ENCODE data around the gene SPOPL.
A peak's percentile ranks its signal among the peaks of the same experiment; 100 is the strongest.
"Not testable (repeated sequence)": the region's sequence is repeated elsewhere in the genome, so short reads cannot be mapped to it uniquely, and the experiment has no call there.

SPOPL gene

DNA sequence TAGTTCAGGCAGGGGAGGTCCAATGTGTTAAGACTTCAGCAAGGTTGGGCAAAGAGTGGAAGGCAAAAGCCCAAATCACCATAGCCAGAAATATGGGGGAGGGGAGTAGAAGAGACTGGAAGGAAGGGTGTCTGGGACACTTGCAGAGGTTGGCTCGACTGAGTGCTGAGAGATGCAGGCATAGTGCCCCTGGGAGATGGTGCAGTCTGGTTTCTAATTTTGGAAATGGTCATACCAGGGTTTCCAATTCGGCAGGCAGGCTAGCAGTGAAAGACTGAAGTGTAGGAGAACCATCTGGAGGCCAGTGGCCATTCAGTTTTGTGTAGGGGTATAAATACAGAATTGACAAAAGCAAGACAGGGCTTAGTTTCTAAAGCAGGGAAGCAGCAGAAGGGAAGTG is 6.2 kb upstream of the SPOPL start:
- DNase-seq = no peak

- DNase-seq = no peak
These were observed 5.4 kb upstream of the SPOPL start for GRCh38 chr2:138496096-138496651.

DNA sequence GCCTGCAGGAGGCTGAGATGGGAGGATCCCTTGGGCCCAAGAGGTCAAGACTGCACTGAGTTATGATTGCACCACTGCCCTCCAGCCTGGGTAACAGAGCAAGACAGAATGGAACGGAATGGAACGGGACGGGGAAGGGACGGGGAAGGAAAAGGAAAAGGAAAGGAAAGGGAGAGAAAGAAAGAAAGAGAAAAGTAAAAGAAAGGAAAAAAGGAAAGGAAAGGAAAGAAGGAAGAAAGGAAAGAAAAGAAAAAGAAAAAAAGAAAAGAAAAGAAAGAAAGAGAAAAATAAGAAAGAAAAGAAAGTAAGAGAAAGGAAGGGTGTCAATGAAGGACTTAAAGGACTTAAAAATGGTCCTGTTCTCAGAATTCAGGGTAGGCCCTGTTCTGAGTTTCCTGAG is 4.3 kb upstream of the SPOPL start:
- DNase-seq = no peak

- peak; percentile 54 for DNase-seq
These were observed 1.9 kb upstream of the SPOPL start for GRCh38 chr2:138499684-138500083.

GRCh38 chr2:138500592-138501424 is 762 bp upstream of the SPOPL start:
- DNase-seq = peak; percentile 16

DNA sequence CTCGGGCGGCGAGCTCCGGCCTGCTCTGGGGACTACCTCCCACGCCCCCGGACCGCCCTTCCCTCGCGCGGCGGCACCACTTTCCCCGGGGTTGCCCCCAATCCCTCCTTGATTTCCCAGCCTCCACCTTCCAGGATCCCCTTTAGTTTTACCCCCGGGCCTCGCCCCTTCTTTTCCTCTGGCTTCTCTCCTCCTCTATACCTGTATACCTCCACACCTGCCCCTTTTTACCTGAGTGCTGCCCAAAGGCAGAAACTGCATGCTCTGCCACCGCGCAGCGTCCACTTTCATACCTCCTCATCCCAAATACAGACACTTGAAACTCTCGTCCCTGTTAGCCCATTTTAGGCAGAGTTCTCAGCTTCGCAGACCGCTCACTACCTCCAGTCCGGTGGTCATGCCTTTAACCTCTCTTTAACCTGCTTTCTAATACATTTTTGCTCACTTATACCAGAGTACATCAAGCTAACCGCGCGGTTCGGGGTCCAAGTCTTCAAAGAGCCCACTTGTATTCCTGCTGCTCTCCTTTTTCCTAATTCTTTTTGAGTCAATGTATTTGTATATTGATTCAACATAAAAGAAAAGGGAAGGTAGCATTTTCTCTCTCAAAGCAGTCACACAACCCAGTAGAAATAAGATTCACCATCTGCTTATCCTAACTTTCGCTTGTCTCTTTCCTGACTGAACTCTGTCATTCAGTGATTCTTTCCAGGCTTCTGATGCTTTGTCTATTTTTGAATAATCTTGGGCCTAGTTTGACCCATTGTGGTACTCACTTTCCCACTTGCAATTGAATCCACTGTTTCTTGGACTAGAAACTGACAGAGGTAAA is 901 bp downstream of the SPOPL start:
- DNase-seq = no peak

GRCh38 chr2:138503087-138503442 is 1.5 kb downstream of the SPOPL start:
- DNase-seq = peak; percentile 75

GRCh38 chr2:138503652-138504051 is 2.1 kb downstream of the SPOPL start:
- DNase-seq = no peak

DNA sequence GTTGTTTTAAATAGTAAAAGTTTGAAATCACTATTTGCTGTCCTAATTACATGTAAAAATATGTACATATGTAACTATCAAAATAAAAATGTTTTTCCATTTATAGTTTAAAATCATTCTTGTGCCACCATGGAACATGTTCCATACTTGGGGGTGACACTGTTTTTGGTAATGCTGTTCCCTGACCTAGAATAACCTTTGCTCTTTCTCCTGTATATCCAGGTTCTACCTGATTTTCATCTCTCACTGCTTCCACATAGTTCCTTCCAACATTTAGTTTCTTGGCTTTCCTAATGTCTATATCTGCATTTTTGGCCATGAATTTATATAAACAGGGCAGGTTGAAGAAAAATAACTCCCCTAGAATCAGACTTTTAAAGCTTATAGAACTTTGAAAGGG is 2.5 kb downstream of the SPOPL start:
- DNase-seq = no peak

DNA sequence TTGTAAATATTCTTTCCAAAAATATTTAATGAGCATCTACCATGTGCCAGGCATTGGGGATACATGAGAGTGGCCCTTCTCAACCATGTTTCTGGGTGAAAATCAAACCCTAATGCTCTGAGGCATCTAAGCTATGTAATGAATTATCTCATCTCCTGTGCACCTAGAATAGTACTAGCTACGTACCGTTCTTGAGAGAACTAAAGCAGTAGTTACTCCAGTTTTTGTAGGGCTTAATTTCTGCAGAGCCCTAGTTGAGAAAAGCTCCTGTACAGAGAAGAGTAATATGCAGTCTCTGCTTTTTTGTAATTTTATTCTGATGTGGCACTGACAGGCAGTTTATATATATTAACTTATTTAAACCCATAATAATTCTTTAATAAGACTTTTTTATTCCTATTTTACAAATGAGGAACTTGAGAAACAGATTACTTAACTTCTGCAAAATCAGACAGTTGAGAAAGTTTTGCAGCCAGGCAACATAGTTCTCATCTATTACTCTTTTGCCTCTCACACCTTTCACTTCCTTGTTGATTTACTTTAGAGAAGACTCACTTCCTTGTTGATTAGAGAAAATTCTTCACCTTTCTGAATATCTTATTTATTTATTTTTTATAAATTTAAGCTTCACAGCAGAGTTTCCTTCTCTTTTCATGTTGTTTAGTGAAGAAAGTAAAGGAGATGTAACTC is 3.1 kb downstream of the SPOPL start:
- peak; percentile 87 for DNase-seq

DNA sequence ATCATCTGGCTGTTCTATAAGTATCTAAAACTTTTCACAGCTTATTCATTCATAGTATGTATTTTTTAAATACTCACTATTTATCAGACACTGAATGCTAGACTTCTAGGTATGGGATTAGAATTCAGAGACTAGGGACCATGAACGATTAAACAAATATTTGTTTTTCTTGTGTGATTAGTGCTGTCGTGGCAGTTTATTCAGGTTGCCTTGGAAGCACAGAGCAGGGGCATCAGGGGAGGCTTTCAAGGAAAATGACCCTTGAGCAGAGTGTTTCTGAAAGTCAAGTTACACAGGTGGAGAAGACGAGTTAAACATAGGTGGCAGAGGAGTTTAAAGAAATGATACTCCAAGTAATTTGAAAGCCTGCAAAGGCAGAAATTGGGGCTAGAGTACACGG is 5.7 kb downstream of the SPOPL start:
- DNase-seq = no peak

DNA sequence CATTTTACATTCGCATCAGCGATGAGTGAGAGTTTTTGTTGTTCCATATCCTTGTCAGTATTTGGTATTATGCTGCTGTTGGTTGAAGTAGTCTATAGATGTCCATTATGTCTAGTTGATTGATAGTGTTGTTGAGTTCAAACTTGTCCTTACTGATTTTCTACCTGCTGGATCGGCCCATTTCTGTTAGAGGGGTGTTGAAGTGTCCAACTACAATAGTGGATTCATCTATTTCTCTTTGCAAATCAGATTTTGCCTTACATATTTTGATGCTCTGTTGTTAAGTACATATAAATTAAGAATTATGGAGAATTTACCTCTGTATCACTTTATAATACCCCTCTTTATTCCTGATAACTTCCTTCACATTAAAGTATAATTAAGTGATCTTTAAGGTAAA is 8.7 kb downstream of the SPOPL start:
- no peak for DNase-seq

GRCh38 chr2:138512672-138513071 is 11.1 kb downstream of the SPOPL start:
- DNase-seq = no peak

GRCh38 chr2:138514173-138514572 is 12.6 kb downstream of the SPOPL start:
- no peak for DNase-seq

DNA sequence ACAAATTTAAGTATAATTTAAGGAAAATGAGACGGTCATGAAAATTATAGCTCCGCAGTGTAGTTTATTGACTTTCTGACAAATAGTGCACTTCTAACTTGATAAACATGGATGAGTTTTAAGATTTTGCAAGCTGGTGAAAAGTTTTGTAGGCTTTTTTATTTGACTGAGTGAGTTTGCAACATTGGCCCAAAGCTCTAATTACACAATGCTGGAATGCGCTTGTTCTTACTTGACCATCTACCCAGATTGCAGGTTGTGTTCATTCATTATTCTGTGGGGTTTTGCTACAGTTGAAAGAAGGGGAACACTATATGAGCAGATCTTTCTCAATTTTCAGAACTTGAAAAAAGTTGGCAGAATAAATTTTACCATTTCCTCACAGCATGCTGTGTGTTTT is 13.5 kb downstream of the SPOPL start:
- peak; percentile 26 for DNase-seq

- no peak for DNase-seq
These were observed 14.6 kb downstream of the SPOPL start for GRCh38 chr2:138516030-138516704.

DNA sequence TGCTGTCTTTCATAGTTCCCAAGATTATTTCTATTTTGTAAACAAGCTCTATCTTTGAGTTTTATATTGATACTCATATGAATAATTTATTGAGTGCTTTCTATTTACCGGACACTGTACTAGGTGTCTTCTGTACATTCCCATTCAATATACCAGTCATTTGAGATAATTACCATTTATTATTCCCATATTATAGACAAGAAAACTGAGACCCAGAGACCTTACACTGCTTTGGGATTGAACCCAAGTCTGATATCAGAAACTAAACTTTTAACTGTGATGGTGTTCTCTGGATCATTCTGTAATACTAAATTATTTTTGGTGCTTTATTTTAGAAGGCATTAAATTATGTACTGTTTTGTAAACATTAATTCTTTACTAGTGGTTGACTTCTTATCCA is 17.3 kb downstream of the SPOPL start:
- no peak for DNase-seq

DNA sequence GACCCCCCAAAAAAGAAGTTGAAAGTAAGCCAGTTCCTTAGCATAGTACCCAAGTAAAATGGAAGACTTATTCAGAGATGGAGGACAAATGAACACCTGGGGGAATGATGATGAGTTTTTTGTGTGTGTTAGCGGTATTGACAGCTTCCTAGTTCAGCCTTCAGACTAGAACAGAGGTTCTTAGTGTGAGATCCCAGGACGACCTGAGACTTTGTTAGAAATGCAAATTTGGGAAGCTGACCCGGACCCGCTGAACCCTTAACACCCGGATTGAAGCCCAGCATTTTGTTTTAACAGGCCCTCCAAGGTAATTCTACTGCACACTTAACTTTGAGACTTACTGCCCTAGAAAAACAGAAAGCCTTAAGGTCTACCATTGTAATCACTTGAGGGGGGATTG is 20.3 kb downstream of the SPOPL start:
- DNase-seq = no peak

DNA sequence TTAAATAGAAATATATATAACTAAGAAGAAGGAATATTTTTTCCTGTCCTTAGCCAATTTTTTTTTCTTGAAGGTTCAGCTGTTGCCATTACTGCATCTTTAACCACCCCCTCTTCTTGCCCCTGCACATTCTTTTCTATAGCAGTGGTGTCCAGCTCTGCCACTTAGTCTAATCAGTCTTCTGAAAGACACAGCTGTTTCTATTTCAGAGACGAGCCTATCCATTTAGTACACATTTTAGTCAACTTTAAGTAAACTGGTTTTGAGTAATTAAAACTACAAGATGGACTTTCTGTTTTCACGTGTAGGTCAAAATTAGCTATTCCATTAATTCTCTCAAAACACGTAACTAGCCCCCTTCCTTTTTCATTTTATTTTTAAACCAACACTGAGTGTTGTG is 21.0 kb downstream of the SPOPL start:
- DNase-seq = no peak

DNA sequence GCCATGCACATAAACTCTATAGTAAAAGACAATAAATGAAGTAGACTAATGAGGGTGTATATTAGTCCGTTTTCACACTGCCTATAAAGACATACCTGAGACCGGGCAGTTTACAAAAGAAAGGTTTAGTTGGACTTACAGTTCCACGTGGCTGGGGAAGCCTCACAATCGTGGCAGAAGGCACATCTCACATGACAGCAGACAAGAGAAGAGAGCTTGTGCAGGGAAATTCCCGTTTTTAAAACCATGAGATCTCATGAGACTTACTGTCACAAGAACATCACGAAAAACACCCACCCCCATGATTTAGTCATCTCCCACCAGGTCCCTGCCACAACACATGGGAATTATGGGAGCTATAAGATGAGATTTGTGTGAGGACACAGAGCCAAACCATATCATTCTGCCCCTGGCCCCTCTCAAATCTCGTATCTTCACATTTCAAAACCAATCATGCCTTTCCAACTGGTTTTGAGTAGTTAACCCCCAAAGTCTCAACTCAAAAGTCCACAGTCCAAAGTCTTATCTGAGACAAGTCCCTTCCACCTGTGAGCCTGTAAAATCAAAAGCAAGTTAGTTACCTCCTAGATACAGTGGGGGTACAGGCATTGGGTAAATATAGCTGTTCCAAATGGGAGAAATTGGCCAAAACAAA is 21.6 kb downstream of the SPOPL start:
- DNase-seq = peak; percentile 38

GRCh38 chr2:138523673-138524042 is 22.1 kb downstream of the SPOPL start:
- DNase-seq = not testable (repeated sequence)

GRCh38 chr2:138524353-138524752 is 22.8 kb downstream of the SPOPL start:
- DNase-seq = not testable (repeated sequence)
